SH-SY5Y (cell line): ENCODE measurements around the gene TRAIP.
A peak's percentile ranks its signal among the peaks of the same experiment; 100 is the strongest.

Source experiments
- GATA2 ChIP-seq: IDR thresholded peaks from 2 replicates; pipeline ENCODE4 v1.6.1; 2011; ENCODE audit warnings: mild to moderate bottlenecking, low read depth, low read length
- GATA3 ChIP-seq: IDR thresholded peaks from 2 replicates; pipeline ENCODE4 v1.6.1; 2011; ENCODE audit warnings: low read depth, mild to moderate bottlenecking, low read length, moderate library complexity

- no peak for TF ChIP-seq GATA3
- TF ChIP-seq GATA2, result peak; percentile 85
These were observed 52.8 kb downstream of the TRAIP start for GRCh38 chr3:49803465-49804140.
